Endometrium (tissue), 2 donors: ENCODE measurements around the gene GBX1.
A peak's percentile ranks its signal among the peaks of the same experiment; 100 is the strongest.

Source experiments
- FAIRE-seq: peaks from 2 replicates; lab custom pipeline; 2012; peaks lifted over from hg19 to GRCh38; lab: Jason Lieb, UNC
- donor health status: control.
- donor health status: control.

GBX1 gene

DNA sequence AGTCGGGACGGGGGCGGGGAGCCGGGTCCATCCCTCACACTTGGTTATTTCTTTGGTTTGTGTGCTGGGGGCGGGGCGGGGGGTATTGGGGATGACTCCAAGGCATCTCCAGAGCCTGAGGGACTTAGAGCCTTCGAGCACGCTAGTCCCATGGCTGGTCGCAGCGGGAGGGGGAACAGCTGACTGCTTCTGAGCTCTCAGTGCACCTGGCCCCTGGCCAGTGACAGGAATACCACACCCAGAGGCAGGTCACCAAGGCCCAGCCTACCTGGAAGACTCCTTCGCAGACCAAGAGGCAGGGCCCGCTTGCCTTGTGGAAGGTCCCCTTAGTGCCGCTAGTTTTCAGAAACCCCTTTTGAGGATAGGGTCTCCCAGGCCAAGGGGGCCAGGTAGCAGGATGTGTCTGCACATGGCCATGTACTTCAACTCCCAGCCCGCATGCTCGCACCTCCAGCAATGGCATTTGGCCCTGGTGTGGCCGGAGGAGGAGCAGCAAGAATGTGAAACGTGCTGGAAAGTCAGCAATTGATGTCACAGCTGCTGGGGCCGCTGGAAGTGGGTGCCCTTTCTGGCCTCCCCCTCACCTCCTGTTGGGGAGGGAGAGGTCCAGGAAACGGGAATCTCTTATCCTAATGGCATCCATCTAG lies 40.9 kb downstream of the GBX1 start:
- FAIRE-seq: no peak

DNA sequence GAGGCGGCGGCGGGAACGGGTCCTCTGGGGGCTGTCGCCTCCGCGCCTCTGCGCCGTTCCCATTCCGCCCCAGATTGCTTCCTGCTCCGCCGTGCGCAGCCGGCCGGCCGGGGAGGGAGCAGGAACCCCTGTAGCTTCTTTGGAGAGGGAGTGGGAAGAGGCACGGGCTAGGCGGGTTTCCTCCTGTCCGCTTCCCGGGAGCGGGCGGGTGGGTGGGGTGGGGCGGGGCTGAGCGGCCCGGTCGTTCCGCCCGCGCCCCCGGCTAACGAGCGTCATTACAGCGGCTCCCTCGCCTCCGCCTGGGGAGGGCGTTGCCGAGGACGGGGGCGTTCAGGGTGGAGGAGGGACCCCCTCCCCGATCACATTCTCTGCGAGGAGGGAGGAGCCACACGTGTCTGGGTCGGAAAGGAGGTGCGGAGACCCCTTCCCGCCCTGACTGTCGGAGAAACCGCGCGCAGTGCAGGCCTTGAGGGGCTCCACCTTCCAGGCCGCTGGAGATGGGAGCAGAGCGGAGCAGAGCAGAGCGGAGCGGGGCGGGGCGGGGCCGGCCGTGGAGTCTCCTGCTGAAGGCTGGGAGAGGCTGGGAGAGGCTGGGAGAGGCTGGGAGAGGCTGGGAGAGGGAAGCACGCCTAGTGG lies 41.5 kb downstream of the GBX1 start:
- no peak for FAIRE-seq

DNA sequence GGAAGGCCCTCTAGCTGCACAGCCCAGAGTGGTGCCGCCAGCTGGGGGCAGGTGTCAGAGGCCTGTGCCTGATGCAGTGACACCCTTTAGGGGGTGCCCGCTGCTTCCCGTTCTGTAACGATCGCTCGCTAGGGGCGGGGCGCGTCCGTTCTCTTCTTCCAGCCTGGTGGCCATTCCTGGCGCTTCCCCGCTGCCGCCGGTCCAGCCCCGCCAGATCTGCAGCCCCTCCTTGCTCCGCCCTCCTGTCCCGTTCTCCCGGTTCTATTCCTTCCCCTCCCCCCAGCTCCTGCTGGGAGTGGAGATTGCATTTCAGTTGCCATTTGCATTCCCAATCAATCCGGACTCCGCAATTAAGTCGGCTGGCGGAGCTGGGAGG lies 42.0 kb downstream of the GBX1 start:
- FAIRE-seq: no peak

DNA sequence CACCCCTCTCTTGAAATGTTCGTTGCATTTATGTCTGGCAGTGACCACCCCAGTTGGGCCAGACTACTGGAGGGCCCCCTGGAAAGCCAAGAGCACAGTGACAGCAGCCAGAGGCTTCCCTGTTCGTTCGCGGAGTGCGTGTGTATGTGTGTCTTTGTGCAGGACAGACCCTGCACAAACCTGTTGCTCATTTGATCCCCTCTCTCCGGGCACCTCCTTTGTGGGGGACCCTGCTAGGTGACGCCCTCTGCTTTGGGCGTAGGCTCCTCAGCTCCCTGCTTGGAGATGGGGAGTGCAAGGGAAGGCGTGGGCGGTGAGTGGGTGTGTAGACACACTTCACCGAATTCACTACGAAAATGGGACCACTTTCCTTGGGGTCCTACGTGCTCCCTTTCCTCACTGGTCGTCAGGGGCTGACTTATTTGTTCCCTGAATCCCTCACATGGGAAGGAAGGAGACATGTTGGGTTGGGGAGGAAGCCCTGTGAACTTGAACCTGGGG lies 42.5 kb downstream of the GBX1 start:
- FAIRE-seq: no peak

DNA sequence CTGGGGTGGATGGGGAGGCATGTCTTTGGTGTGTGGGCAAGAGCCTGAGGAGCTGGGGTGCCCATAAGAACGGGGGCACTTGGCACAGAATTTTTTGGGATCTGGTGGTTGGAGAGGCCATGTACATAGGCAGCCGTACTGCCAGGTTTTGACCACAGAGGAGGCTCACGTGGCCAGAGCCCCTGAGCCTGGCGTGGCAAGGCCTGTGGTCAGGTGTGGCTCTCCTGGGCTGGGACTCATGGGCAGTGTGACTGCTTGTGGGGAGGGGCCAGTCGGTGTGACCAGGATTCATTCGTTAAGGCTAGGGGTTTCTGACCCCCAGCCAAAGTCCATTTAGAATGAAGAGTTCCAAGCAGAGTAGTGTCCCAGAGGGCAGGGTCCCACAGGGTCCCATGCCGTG lies 43.0 kb downstream of the GBX1 start:
- no peak for FAIRE-seq

DNA sequence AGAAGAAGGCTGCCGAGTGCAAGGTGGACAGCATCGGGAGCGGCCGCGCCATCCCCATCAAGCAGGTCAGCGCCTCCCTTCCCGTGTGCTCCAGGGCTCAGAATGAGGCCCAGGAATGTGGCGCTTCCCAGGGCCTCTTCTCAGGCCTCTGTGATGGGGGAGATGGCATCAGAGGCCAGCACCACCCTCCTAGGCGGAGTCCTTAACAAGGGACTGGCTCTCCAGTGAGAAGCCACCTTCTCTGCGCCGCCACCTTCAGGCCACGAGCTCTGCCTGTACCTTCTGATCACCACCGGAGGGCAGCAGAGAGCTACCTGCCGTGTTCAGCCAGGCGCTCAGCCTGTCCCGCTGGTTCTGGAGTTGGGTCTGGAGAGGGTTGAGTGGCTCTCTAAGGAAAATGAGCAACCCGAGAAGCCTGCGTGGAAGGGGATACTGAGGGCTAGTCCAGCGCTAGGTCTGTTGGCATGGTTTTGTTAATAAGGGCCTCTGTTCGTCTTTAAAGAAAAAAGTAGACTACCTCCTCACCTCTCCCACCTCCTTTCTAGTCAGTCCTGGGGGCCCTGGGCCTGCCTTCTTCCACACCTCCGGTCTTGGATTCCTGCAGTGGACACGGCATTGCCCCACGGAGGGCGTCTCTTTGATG lies 43.6 kb downstream of the GBX1 start:
- FAIRE-seq: peak; percentile 23

DNA sequence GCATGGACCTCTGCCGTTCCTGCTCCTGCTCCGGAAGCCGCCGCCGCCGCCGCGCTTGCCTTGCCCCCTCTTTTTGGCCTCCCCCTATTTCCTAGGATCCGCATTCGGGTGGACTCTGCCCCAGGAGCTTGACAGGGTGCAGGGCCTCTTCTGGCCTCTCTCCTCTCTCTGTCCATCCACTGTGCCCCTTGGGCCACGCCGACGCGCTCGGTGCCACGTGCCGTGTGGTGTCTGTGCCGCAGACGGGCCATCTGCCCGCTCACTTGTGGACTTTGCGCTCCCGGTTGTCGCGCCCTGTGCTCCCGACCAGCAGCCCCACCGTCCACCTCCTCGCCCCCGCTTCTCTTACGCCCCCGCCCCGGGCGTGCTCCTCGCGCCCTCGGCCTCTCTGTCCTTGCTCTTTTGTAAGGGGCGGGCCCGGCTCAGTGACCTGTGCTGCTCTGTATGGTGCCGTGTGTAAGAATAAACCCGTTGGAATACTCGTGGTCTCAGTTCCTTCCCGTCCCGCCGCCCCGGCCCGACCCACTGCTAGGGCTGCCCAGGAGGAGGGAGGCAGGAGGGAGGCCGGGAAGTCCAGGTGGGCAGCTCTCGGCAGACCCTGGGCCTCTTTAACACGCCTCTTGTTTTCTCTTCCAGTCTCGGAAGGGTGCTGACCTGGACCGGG lies 44.2 kb downstream of the GBX1 start:
- FAIRE-seq: no peak

DNA sequence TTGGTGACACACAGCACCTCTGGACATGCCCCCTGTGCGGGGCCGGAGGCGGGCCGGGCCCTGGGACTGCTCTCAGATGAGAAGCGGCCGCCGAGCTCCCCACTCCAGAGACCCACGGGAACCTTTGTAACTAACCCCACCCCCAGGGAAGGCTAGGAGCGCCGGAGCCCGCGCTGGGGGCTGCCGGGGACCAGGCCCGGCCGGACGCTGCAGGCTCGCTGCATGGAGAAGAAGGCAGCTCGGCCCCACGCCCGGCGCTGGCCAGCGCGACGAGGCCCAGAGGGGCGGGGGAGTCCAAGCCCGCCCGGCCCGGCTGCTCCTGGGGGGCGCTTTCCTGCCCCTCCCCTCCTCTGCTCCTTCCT lies 44.7 kb downstream of the GBX1 start:
- FAIRE-seq: no peak

DNA sequence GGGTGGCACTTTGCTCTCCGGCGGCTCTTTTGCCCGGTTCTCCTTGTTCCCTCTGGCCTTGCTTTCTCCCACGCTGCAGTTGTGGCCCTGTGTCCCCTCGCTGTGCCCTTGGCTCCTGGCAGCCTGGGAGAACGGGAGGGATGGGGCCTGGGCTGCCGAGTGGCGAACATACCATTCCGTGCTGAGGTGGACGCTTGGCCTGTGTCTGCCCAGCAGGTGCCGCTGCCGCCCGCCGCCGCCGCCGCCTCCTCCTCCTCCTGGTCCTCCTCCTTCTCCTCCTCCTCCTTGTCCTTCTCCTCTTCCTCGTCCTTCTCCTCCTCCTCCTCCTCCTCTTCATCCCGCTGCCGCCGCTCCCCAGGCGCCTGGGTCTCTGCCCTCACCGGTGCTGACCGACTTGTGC lies 45.2 kb downstream of the GBX1 start:
- no peak for FAIRE-seq

DNA sequence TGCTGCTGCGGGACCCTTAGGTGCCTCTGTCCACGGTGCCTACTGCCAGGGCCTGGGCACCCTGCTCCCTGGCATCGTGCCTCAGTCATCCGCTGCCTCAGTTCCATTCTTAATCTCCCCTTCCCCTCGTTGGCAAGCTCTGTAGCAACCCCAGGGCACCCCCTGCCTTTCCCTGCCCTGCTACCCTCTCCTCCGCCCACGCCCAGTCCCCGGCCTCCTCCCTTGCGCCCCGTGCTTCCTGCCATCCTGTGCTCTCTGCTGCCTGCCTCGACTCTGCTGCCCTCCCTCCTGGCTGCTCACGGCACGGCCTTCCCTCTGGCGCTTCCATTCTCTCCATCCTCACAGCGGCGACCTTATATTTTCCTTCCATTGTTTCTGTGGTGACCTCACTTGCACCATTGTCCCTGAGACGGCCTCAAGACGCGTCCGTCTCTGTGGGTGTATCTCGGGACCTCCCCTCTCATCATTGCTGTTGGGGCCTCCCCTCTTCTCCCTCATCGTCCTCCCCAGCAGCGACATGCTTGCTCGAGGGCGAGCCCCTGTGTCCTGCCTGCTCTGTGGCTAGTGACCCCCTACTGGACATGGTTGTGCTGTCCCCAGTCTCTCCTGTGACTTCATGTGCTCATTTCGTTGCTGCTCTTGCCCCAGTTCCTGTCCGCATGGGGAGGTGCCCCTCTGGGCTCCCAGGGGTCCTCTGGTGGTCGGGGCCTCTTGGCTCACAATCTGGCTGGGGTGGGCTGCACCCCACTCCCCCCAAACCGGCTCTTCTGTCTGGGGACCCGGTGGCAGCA lies 45.9 kb downstream of the GBX1 start:
- no peak for FAIRE-seq

DNA sequence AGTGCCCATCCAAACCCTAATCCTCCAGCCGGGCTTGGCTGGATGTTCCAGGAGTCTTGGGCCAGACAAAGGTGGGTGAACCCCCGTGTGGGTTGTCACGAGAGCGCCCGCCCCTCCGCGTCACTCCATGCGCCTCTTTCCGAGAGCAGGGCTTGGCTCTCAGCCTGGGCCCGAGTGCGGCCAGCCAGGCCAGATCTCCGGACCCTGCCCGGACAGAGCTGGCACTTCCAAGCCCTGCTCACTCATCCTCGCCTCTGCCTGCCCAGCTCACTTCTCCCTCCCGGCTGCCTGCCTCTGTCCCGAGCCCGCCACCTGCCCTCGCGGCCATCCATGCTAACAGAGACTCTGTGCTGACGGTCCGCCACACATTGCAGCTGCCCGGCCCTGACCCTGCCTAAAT lies 46.6 kb downstream of the GBX1 start:
- FAIRE-seq: no peak

DNA sequence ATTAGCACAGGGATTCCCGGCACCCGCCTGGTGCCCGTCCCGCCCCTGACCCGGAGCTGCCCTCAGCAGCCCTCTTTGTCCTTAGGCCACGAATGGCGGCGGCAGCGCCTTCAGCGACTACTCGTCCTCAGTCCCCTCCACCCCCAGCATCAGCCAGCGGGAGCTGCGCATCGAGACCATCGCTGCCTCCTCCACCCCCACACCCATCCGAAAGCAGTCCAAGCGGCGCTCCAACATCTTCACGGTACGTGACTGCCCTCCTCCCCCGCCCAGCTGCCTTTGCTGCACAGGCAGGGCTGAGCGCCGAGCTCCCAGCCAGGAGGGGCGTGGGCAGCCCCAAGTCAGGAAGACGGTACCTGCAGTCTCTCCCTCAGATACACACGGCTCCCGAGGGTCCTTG lies 47.6 kb downstream of the GBX1 start:
- no peak for FAIRE-seq

DNA sequence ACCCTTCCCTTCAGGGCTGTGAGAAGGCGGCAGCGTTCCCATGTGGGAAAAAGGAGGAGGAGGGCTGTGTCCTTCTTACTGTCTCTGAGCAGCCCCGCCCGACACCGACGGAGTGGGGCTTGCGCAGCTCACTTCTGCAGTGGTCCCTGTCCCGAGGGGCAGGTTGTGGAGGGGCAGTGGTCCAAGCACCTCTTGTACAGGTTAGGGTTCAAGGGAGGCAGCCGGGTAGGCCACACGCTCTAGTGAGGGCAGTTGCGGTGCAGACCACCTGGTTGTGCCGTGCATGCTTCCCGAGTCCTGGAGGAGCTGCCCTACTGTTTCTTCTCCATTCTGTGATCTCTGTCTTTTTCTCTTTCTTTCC lies 48.5 kb downstream of the GBX1 start:
- FAIRE-seq: no peak

DNA sequence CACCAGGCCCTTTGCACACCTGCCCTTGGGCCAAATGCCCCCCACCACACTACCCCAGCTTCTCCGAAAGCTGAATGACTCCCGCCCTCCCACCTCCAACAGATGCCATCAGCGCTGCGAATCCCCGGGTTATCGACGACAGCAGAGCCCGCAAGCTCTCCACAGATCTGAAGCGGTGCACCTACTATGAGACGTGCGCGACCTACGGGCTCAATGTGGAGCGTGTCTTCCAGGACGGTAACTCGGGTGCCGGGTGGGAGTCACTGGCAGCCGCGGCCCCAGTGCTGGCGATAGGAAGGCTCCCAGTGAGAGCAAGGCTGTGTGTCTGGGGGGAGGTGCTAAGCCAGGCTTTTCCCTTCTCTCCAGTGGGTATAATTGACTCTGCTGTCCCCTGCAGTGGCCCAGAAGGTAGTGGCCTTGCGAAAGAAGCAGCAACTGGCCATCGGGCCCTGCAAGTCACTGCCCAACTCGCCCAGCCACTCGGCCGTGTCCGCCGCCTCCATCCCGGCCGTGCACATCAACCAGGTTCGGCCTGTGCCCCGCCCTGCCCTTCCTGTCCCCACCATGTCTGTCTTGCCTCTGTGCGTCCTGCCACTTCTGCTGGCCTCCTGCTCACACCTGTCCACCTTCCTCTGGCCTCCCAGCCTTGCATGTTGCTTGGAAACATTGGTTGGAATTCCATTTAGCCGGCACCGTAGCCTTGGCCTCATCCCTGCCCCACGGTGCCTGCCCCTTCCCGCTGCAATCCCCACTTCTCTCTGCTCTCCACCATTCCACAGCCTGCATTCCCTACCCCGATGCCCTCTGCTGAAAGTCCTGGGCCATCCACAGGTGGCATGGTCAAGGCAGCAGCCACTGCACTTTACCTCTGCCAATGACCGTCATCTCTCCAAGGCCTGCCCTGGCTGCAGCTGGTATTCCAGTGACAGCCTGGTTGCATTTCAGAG lies 49.1 kb downstream of the GBX1 start:
- no peak for FAIRE-seq

DNA sequence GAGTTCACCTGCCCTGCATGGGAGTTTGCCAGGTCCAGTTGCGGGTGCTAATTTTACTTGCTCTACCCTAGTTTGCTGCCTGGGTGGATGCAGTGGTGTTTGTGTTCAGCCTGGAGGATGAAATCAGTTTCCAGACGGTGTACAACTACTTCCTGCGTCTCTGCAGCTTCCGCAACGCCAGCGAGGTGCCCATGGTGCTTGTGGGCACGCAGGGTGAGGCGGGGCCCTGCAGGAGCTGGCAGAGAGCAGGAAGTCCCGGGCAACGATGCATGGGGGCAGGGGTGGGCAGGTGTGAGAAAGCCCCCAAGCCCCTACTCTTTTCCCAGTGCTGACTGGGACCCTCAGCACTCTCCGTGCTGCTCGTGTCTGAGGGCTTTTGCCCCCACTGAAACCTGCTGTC lies 49.9 kb downstream of the GBX1 start:
- no peak for FAIRE-seq

DNA sequence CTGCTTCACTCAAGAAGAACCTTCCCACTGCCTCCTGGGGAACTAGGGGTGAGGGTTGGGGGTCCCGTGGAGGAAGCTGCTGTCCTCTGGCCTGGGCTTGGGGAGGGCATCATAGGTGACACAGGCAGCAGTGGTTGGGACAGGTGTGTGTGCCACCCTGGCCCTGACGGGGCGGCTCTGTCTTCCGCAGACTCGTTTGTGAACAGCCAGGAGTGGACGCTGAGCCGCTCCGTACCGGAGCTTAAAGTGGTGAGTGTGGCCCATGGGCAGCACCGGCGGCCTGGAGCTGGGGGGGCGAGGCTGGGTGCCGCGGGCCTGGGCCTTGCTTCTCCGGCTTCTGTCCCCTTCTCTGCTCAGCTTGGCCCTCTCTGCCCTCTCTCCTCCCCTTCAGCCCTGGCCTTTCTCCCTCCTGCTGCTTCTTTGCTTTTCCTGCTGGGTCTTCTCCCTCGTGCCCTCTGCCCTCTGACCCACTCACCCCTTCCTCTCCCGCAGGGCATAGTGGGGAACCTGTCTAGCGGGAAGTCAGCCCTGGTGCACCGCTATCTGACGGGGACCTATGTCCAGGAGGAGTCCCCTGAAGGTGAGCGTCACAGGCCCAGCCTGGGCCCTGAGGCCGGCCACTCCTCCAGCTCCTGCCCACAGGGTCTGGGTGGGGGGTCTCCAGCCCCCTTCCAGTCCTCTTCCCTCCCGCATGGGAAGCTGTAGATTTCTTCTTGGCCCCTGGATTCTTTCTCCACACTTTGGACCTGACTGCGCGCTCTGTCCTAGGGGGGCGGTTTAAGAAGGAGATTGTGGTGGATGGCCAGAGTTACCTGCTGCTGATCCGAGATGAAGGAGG lies 50.7 kb downstream of the GBX1 start:
- FAIRE-seq: no peak

DNA sequence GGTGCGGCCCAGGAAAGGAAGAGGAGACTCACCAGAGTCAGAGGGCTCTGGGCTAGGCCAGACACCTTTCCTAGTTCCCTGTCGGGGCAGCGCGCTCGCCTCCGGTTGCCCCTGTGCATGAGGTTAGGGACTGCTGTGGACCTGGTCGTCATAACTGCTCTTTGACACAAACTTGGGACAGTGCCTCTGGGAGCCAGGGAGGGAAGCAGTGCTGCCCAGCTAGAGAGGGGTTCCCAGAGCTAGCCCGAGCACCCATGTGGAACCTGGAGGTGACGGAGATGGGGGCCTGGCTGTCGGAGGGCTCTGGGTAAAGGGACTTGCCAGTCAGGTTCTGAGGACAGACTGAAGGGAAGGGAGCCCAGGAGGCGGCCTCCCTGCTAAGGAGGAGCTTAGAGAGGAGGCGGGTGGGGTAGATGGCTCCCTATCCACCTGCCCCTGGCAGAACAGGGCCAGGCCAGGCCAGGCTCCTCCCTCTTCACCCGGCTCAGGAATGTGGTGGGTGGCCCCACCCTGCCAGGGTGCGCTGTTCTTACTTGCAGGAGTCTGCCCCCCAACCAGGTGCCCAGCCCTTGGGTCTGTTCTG lies 51.6 kb downstream of the GBX1 start:
- no peak for FAIRE-seq

DNA sequence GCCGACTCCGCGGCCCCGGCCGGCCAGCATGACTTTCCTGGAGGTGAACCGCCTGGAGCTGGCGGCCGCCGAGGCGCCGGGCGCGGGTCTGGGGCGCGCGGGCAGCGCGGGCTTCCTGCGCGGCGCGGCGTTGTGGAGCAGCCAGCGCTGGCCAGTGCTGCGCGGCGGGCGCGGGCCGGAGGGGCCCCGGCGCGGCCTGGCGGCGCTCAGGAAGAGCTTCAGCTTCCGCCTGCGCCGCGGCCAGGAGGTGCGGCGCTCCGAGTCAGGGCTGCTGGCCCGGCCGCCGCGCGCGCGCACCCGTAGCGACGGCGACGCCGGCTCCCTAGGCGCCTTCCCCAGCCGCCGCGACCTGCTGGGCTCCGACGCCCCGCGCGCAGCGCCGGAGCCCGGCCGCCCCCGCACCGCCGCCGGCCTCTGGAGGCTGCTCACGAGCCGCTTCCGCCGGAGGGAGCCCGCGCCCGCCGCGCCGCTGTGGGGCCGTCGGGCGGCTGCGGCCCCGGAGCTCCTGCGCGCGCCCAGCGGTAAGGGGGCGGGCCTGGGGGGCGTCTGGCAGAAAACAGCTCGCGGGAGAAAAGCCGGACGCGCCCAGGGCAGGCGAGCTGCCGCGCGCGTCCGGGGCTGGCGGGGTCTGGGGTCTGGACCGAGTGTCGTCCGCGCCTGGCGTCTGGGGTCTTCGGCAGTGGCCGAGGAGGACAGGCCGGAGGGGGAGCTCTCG lies 52.2 kb downstream of the GBX1 start:
- FAIRE-seq: no peak
